ENCODE data around the gene OR5K3.

Gene OR5K3

DNA sequence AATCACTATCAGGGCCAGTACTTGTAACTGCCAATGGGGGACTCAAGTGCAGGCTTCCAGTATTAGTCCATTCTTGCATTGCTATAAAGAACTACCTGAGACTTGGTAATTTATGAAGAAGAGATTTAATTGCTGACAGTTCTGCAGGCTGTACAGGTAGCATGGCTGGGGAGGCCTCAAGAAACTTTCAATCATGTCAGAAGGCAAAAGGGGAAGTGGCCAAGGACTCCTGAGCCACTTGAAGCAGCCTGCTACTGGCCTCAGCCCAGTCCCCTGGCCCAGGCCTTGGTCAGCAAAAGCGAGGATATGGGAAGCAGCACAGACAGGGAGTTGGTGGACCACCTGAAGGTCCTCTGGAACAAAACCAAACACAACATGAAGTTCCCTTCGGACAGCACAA lies 43.3 kb downstream of the OR5K3 start:
- DNase-seq (ENCODE audit: low spot score), result no peak

DNA sequence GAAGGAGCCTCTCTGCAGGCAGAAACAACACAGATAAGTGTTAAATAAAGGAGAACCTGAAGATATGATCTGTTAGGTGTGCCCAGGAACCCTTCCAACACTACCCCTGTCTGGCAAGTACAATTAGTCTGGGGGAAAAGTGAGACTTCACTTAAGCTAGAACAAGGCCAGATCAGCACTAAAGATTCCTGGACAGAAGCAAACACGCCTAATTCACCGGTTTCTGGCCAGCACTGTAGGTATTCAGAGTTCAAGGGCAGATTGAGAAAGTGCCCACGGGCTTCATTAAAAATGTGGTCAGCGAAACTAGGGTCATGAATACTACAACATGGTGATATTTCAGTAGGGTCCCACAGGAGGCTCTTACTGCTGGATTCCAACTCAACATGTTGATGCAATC lies 43.9 kb downstream of the OR5K3 start:
- DNase-seq (ENCODE audit: low spot score), result no peak

DNA sequence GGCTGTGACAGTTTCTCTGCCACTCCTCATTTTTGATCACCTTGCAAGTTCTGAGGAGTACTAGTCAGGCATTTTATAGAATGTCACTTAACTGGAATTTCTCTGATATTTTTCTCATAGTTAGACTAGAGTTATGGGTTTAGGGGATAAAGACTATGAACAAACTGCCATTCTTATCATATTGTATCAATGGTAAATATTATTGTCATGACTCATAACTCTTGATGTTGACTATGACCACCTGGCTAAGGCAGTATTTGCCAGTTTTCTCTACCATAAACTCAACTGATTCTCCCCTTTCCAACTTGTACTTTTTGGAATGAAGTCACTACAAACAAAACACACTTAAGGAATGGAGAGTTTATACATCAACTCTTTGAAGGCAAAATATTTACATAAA lies 49.8 kb downstream of the OR5K3 start:
- DNase-seq (ENCODE audit: low spot score), result no peak
